IPS-18c (cell line): ENCODE results near the gene RDX.
A peak's percentile ranks its signal among the peaks of the same experiment; 100 is the strongest.
"Not testable (repeated sequence)": the region's sequence is repeated elsewhere in the genome, so short reads cannot be mapped to it uniquely, and the experiment has no call there.

Experiments
- H3K4me3 ChIP-seq: 2 replicates; pipeline ENCODE4 v1.7.0; 2013; ENCODE audit warnings: low read depth, mild to moderate bottlenecking, low read length, moderate library complexity; ENCODE audit not compliant: insufficient read depth
- H3K9me3 ChIP-seq: one replicate; pipeline ENCODE4 v1.6.1; 2013; ENCODE audit warnings: mild to moderate bottlenecking, low read length, moderate library complexity; ENCODE audit not compliant: control insufficient read depth, insufficient read depth

Gene RDX

GRCh38 chr11:110311783-110312579, 15.6 kb upstream of the RDX start:
- no peaks in the 10 kb centered on the region for H3K9me3 ChIP-seq
- no peak overlapping the region for H3K4me3 ChIP-seq

GRCh38 chr11:110308071-110308470, 11.7 kb upstream of the RDX start:
- Histone ChIP-seq H3K4me3 (no peak overlapping the region), H3K9me3 (no peaks in the 10 kb centered on the region)

GRCh38 chr11:110306019-110306388, 9.6 kb upstream of the RDX start:
- not testable (repeated sequence) for H3K9me3 ChIP-seq

GRCh38 chr11:110305169-110306018, 9.0 kb upstream of the RDX start:
- no peak overlapping the region for H3K4me3 ChIP-seq

More at GRCh38 chr11:110306019-110306388, 9.6 kb upstream of the RDX start:
- H3K4me3 ChIP-seq = not testable (repeated sequence)

GRCh38 chr11:110303414-110303826, 7.0 kb upstream of the RDX start:
- Histone ChIP-seq H3K4me3 (no peak overlapping the region), H3K9me3 (no peaks in the 10 kb centered on the region)

More at GRCh38 chr11:110305169-110306018, 9.0 kb upstream of the RDX start:
- no peaks in the 10 kb centered on the region for H3K9me3 ChIP-seq

- no peaks in the 10 kb centered on the region for H3K9me3 ChIP-seq
These were observed 5.2 kb upstream of the RDX start for GRCh38 chr11:110301577-110301976.

GRCh38 chr11:110301032-110301431, 4.6 kb upstream of the RDX start:
- Histone ChIP-seq H3K4me3 (no peak overlapping the region), H3K9me3 (no peaks in the 10 kb centered on the region)

More at GRCh38 chr11:110301577-110301976, 5.2 kb upstream of the RDX start:
- H3K4me3 ChIP-seq = no peak overlapping the region

GRCh38 chr11:110299006-110299785, 2.8 kb upstream of the RDX start:
- no peak overlapping the region for H3K4me3 ChIP-seq
- H3K9me3 ChIP-seq = no peaks in the 10 kb centered on the region

GRCh38 chr11:110298301-110298765, 1.9 kb upstream of the RDX start:
- Histone ChIP-seq H3K9me3 (no peaks in the 10 kb centered on the region), H3K4me3 (no peak overlapping the region)

GRCh38 chr11:110297726-110298300, 1.4 kb upstream of the RDX start:
- no peak overlapping the region for H3K4me3 ChIP-seq

GRCh38 chr11:110297076-110297725, 787 bp upstream of the RDX start:
- H3K9me3 ChIP-seq = no peaks in the 10 kb centered on the region
- H3K4me3 ChIP-seq = peak overlapping the region; percentile 62

More at GRCh38 chr11:110297726-110298300, 1.4 kb upstream of the RDX start:
- no peaks in the 10 kb centered on the region for H3K9me3 ChIP-seq

GRCh38 chr11:110295531-110296225, 736 bp downstream of the RDX start:
- H3K9me3 ChIP-seq = no peaks in the 10 kb centered on the region
- H3K4me3 ChIP-seq = peak overlapping the region; percentile 85

- H3K9me3 ChIP-seq = no peaks in the 10 kb centered on the region
- peak overlapping the region; percentile 85 for H3K4me3 ChIP-seq
These were observed 1.3 kb downstream of the RDX start for GRCh38 chr11:110295086-110295485.

- H3K9me3 ChIP-seq = no peaks in the 10 kb centered on the region
- H3K4me3 ChIP-seq = no peak overlapping the region
These were observed 1.9 kb downstream of the RDX start for GRCh38 chr11:110294509-110294908.

GRCh38 chr11:110293389-110293788, 3.0 kb downstream of the RDX start:
- Histone ChIP-seq H3K4me3 (no peak overlapping the region), H3K9me3 (no peaks in the 10 kb centered on the region)

GRCh38 chr11:110292146-110292545, 4.3 kb downstream of the RDX start:
- not testable (repeated sequence) for H3K9me3 ChIP-seq, H3K4me3 ChIP-seq
